GM18508 (cell line): Measurements from ENCODE around the gene CDH5.
"Not testable (repeated sequence)": the region's sequence is repeated elsewhere in the genome, so short reads cannot be mapped to it uniquely, and the experiment has no call there.

ENCODE experiments used
- ATAC-seq: cut with Tn5 transposase; IDR thresholded peaks from one replicate; pipeline ENCODE4 v1.9.1; 2021; ENCODE audit warnings: moderate number of reproducible peaks; ENCODE audit not compliant: insufficient read depth, unreplicated experiment

The CDH5 gene

GRCh38 chr16:66366433-66367299, at the start of gene CDH5:
CDH5 (plus strand) TSS chr16:66366691; CDS start chr16:66379338, 12,647 bp downstream.
- ATAC-seq, result no peak

DNA sequence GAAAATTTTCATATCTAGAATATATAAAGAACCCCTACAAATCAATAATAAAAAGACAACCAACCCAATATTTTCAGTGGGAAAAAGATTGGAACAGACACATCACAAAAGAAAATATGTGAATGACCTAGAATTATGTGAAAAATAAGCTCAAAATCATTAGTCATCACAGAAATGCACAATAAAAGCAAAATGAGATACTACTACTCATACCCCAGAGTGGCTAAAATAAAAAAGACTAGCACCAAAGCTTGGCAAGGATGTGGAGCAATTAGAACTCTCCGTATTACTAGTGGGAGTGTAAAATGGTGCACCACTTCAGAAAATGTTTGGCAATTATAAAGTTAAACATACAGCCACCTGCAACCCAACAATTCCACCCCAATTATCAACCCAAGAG, 48.0 kb upstream of the CDH5 start:
- ATAC-seq, result no peak

DNA sequence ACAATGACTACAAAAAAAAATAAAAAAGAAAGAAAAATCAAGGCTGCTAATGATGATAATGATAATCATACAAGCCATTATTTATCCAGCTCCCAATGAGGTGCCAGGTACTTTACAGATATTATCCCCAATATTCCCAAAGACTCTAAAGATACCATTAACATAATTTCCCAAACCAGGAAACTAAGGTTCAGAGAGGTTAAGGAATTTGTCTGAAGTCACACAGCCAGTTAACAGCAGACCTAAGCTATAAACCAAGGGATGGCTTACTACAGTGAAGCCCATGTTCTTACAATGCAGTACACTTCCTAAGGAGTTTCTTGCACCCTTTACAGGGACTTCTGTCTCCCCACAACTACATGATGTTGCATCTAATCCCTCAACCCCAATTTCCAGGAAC, 45.7 kb upstream of the CDH5 start:
- no peak for ATAC-seq

GRCh38 chr16:66322174-66322573, 44.3 kb upstream of the CDH5 start:
- peak; percentile 72 for ATAC-seq

DNA sequence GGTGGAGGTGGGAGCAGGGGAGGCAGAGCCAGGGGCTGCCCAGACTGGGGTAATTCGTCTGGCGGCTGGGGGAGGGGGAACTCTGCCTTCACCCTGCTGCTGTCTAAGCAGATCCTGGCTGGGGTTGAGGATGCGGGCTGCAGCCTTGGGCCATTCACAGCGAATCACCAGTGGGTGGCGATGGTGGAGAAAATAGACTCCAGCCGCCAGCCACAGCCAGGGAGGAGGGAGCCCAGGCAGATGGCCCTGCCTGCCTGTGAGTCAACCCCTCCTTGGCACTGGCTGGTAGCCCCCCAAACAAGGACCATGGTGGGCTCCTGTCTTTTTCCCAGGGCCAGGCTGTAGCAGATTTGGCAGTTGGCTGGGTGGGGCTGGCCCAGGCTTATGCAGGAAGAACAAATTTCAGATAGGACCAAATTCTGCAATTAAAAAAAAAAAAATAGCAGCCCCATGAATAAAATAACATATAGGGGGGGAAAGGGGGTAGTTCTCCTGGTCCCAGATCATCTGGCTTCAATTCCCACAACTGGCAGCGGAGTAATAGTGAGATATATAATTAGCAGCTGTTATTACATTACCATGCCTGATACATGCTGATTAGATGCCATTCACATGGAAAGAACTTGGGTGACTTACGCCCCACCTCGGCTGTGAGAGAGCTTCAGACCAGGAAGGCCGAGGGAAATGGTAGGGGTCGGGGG, 41.5 kb upstream of the CDH5 start:
- ATAC-seq, result no peak

DNA sequence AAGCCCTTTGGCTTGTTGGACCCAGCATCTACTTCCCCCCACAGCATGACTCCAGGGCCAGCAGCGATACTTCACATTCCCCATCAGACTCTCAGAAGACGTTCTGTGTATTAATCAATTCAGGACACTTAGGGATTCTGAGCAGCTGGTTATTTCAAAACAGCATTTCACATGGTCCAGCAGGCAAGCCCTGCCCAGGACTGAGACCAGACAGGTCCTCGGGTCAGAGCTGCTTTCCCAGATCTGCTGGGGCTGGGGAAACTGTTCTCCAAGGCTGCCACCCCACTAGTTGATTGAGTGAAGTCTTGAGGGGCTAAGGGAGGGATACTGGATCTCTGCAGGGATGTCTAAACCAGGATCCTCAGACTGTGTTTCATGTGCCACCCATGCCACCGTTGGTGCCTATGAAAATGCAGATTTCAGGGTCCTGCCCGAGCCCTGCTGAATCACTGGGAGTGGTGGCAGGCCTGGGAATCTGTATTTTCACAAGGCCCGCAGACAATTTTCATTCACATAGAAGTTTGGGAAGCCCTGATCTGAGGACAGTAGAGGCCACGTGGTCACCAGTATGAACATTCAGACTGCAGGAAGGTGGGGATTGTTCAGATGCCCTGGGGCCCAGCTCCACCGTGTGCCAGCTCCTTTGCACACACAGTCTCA, 40.6 kb upstream of the CDH5 start:
- no peak for ATAC-seq

- ATAC-seq, result no peak
Measured at GRCh38 chr16:66326991-66327513, 39.4 kb upstream of the CDH5 start.

GRCh38 chr16:66328282-66328681, 38.2 kb upstream of the CDH5 start:
- ATAC-seq, result no peak

DNA sequence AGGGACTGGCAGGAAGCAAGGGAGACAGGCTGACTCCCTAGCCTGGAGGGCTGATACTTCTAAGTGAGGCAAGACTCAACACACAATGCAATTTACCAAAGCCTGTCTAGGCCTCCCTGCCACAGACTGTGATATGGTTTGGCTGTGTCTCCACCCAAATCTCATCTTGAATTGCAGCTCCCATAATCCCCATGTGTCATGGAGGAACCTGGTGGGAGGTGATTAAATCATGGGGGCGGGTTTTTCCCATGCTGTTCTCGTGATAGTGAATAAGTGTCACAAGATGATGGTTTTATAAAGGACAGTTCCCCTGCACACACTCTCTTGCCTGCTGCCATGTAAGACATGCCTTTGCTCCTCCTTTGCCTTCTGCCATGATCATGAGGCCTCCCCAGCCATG, 35.0 kb upstream of the CDH5 start:
- ATAC-seq, result not testable (repeated sequence)

- no peak for ATAC-seq
Measured at GRCh38 chr16:66332634-66333610, 33.6 kb upstream of the CDH5 start.

DNA sequence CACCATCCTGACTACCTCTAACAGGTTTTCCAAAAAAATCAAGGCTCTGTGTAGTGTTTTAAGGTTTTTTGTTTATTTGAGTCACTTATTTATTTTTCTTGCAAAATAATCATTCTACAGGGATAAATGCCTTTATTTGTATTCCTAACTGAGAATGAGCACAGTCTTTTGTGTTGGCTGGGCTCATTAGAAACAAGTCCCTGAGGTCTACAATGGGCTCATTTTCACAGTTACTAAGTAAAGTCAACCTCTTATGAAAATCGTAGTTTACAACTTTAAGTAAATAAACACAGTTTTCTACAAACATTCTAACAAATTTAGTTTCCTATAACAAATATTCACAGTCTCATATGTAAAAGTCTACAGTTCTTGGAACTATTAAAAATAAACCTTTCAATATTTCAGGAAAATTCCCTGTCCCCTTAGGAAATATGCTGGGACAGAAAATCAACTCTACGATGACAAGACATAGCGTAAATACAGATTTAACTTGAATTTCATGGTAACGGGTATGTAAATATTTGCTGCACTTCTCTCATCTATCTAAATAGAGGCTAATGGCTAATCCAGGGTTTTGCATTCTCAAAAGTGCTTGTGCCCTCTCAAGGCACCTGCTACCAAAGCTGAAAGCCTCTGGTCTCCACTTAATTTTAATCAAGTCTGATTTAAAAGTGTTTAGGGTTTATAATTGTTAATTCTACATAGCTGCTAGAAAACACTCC, 31.5 kb upstream of the CDH5 start:
- ATAC-seq, result no peak

- ATAC-seq, result no peak
Measured at GRCh38 chr16:66335704-66336329, 30.7 kb upstream of the CDH5 start.

DNA sequence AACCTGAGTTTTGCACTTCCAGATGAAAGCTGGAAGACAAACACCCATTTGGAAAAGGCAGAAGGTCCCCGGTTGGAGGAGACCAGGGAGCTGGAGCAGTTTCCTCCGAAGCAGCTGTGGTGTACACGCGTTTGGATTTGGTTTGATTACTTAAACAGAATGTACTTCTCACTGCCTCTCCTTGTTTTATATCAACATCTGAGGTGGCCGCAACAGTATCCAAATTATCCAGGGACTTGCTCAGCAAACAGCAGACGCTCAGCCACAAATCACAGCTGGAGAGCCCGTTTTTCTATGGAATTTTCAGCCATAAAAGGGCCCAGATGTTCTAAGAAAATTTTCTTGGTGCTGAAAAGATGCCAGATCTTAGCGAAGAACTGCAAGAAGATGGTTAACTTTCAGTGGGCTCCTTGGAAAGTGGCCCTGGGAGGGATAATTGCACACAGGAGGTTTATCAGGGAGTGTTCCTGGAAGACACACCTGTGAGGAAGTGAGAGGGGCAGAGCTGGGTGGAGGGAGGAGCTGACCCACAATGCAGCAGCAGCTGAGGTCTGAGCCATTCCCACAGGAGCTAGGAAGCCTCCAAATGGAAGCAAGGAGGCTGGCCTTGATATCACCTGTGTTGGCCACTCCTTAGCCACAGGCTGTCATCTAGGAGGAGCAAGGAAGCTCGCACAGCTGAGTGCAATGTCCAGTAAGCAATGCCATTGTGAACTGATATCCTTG, 28.9 kb upstream of the CDH5 start:
- ATAC-seq, result no peak

DNA sequence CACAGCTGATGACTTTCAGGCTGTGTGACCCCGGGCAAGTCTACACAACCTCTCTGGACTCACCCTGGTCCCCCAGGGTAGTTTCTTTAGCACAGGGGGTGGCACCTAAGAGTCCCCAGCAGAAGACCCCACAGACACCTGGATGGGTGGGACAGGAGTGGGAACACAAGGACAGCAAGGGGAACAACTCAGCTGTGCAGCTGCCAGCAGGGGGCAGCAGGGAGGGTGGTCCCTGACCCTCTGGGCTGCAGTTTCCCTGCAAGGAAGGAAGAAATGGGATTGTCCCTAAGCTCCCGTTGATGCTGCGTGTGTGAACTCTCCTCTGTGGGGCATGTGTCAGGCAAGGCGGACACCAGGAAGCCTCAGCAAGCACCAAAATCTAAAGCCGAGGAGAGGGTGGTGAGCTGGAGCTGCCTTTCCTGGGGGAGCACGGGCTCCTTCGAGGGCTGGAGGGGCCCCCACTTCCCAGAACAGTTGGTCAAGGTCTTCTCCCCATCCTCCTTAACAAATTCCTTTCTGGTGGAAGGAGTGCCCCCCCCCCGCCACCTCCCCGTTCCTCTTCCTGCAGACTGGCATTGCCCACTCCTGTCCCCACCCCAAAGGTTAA, 24.1 kb upstream of the CDH5 start:
- ATAC-seq, result no peak

GRCh38 chr16:66344533-66345145, 21.9 kb upstream of the CDH5 start:
- ATAC-seq, result no peak

GRCh38 chr16:66346221-66346620, 20.3 kb upstream of the CDH5 start:
- ATAC-seq, result no peak

GRCh38 chr16:66352304-66352703, 14.2 kb upstream of the CDH5 start:
- no peak for ATAC-seq
